SK-N-SH treated with all-trans-retinoic acid at 6 μM for 48 hours (cell line): ENCODE measurements around the gene TGFBRAP1.

Experiments used
- ATAC-seq: fragments of 200-7000 bp; cut with Tn5 transposase; 3 replicates; pipeline ENCODE4 v1.9.1; 2020; ENCODE audit warnings: mild to moderate bottlenecking, moderate library complexity
- ARNTL ChIP-seq: fragments of 450-650 bp; formaldehyde crosslinking; IDR thresholded peaks from 2 replicates; pipeline ENCODE4 v1.5.0; 2020; ENCODE audit warnings: low read depth, mild to moderate bottlenecking, moderate library complexity, borderline replicate concordance
- BACH2 ChIP-seq: fragments of 250-450 bp; sonication (Bioruptor Pico); IDR thresholded peaks from 2 replicates; pipeline ENCODE4 v1.9.0; 2021; ENCODE audit warnings: mild to moderate bottlenecking, borderline replicate concordance
- CSDC2 ChIP-seq: fragments of 250-450 bp; sonication (Bioruptor Pico); IDR thresholded peaks from 2 replicates; pipeline ENCODE4 v1.5.0; 2020; ENCODE audit warnings: mild to moderate bottlenecking, moderate library complexity
- ESRRG ChIP-seq: fragments of 250-450 bp; sonication (Bioruptor Pico); IDR thresholded peaks from 2 replicates; pipeline ENCODE4 v1.6.1; 2021; ENCODE audit warnings: mild to moderate bottlenecking
- ISL1 ChIP-seq: fragments of 250-450 bp; sonication (Bioruptor Pico); IDR thresholded peaks from 2 replicates; pipeline ENCODE4 v2.1.2; 2022; ENCODE audit warnings: mild to moderate bottlenecking, moderate library complexity
- OSR1 ChIP-seq: fragments of 250-450 bp; sonication (Bioruptor Pico); IDR thresholded peaks from 2 replicates; pipeline ENCODE4 v1.8.0; 2022; ENCODE audit warnings: moderate library complexity, mild to moderate bottlenecking, inconsistent platforms
- PPARA ChIP-seq: fragments of 250-450 bp; sonication (Bioruptor Pico); IDR thresholded peaks from 2 replicates; pipeline ENCODE4 v1.5.0; 2020; ENCODE audit warnings: mild to moderate bottlenecking, borderline replicate concordance
- RARB ChIP-seq: fragments of 250-450 bp; sonication (Bioruptor Pico); IDR thresholded peaks from 2 replicates; pipeline ENCODE4 v1.8.0; 2021; ENCODE audit warnings: mild to moderate bottlenecking, moderate library complexity
- SNAI2 ChIP-seq: fragments of 250-450 bp; sonication (Bioruptor Pico); IDR thresholded peaks from 2 replicates; pipeline ENCODE4 v1.5.0; 2020; ENCODE audit warnings: mild to moderate bottlenecking, moderate library complexity
- ZC3H10 ChIP-seq: fragments of 250-450 bp; sonication (Bioruptor Pico); IDR thresholded peaks from 2 replicates; pipeline ENCODE4 v1.5.1; 2021; ENCODE audit warnings: mild to moderate bottlenecking, moderate library complexity
- ZFP3 ChIP-seq: fragments of 250-450 bp; sonication (Bioruptor Pico); IDR thresholded peaks from 2 replicates; pipeline ENCODE4 v1.5.0; 2020; ENCODE audit warnings: mild to moderate bottlenecking, moderate library complexity
- ZFP30 ChIP-seq: fragments of 450-650 bp; formaldehyde crosslinking; IDR thresholded peaks from 2 replicates; pipeline ENCODE4 v1.5.0; 2022; ENCODE audit warnings: mild to moderate bottlenecking, moderate library complexity
- ZNF565 ChIP-seq: fragments of 450-650 bp; formaldehyde crosslinking; conservative IDR thresholded peaks from 2 replicates; pipeline ENCODE4 v1.5.0; 2020; ENCODE audit warnings: low read depth, mild to moderate bottlenecking, moderate library complexity
- ZNF70 ChIP-seq: fragments of 450-650 bp; formaldehyde crosslinking; IDR thresholded peaks from 2 replicates; pipeline ENCODE4 v1.5.0; 2020; ENCODE audit warnings: mild to moderate bottlenecking, moderate library complexity
- TF ChIP-seq, protein P1 (sequence below): fragments of 250-450 bp; sonication (Bioruptor Pico); IDR thresholded peaks from 2 replicates; pipeline ENCODE4 v1.5.1; 2021; ENCODE audit warnings: mild to moderate bottlenecking, moderate library complexity
- TF ChIP-seq, protein P2 (sequence below): fragments of 250-450 bp; sonication (Bioruptor Pico); IDR thresholded peaks from 2 replicates; pipeline ENCODE4 v1.5.0; 2020; ENCODE audit warnings: mild to moderate bottlenecking, moderate library complexity
- TF ChIP-seq, protein P3 (sequence below): fragments of 250-450 bp; sonication (Bioruptor Pico); IDR thresholded peaks from 2 replicates; pipeline ENCODE4 v1.8.0; 2020; ENCODE audit warnings: mild to moderate bottlenecking, moderate library complexity, borderline replicate concordance
- TF ChIP-seq, protein P4 (sequence below): fragments of 250-450 bp; sonication (Bioruptor Pico); IDR thresholded peaks from 2 replicates; pipeline ENCODE4 v1.8.0; 2021; ENCODE audit warnings: low read depth, mild to moderate bottlenecking, moderate library complexity, borderline replicate concordance

The TGFBRAP1 gene

DNA sequence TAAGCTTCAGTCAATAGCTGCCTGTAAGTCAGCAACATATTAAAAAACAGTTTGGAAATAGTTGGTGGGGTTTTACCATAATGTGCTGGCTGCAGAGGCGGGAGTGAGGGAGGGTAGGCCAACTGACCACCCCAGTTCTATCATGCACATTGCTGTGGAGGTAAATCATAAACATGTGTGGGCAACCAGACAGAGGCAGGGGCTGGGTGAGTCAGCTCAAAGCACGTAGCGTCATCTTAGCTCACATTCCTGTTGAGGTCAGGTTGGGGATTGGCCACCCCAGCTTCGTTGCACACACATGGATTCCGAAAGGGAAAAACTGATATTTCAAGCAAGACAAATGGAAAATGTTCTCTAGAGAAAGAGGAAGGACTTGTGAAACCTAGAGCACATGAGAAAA is 68.5 kb downstream of the TGFBRAP1 start:
- no peak for TF ChIP-seq BACH2 (CRISPR knock-in tag)
- TF ChIP-seq ZC3H10 (CRISPR knock-in tag) = no peak
- TF ChIP-seq ZNF565 (CRISPR knock-in tag) = no peak
- TF ChIP-seq, protein P1, sequence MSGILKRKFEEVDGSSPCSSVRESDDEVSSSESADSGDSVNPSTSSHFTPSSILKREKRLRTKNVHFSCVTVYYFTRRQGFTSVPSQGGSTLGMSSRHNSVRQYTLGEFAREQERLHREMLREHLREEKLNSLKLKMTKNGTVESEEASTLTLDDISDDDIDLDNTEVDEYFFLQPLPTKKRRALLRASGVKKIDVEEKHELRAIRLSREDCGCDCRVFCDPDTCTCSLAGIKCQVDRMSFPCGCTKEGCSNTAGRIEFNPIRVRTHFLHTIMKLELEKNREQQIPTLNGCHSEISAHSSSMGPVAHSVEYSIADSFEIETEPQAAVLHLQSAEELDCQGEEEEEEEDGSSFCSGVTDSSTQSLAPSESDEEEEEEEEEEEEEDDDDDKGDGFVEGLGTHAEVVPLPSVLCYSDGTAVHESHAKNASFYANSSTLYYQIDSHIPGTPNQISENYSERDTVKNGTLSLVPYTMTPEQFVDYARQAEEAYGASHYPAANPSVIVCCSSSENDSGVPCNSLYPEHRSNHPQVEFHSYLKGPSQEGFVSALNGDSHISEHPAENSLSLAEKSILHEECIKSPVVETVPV (CRISPR knock-in tag) = no peak
- TF ChIP-seq, protein P2, sequence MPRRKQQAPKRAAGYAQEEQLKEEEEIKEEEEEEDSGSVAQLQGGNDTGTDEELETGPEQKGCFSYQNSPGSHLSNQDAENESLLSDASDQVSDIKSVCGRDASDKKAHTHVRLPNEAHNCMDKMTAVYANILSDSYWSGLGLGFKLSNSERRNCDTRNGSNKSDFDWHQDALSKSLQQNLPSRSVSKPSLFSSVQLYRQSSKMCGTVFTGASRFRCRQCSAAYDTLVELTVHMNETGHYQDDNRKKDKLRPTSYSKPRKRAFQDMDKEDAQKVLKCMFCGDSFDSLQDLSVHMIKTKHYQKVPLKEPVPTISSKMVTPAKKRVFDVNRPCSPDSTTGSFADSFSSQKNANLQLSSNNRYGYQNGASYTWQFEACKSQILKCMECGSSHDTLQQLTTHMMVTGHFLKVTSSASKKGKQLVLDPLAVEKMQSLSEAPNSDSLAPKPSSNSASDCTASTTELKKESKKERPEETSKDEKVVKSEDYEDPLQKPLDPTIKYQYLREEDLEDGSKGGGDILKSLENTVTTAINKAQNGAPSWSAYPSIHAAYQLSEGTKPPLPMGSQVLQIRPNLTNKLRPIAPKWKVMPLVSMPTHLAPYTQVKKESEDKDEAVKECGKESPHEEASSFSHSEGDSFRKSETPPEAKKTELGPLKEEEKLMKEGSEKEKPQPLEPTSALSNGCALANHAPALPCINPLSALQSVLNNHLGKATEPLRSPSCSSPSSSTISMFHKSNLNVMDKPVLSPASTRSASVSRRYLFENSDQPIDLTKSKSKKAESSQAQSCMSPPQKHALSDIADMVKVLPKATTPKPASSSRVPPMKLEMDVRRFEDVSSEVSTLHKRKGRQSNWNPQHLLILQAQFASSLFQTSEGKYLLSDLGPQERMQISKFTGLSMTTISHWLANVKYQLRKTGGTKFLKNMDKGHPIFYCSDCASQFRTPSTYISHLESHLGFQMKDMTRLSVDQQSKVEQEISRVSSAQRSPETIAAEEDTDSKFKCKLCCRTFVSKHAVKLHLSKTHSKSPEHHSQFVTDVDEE (CRISPR knock-in tag) = no peak
- no peak for TF ChIP-seq ARNTL (CRISPR knock-in tag)
- TF ChIP-seq, protein P3, sequence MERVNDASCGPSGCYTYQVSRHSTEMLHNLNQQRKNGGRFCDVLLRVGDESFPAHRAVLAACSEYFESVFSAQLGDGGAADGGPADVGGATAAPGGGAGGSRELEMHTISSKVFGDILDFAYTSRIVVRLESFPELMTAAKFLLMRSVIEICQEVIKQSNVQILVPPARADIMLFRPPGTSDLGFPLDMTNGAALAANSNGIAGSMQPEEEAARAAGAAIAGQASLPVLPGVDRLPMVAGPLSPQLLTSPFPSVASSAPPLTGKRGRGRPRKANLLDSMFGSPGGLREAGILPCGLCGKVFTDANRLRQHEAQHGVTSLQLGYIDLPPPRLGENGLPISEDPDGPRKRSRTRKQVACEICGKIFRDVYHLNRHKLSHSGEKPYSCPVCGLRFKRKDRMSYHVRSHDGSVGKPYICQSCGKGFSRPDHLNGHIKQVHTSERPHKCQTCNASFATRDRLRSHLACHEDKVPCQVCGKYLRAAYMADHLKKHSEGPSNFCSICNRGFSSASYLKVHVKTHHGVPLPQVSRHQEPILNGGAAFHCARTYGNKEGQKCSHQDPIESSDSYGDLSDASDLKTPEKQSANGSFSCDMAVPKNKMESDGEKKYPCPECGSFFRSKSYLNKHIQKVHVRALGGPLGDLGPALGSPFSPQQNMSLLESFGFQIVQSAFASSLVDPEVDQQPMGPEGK (CRISPR knock-in tag) = no peak
- peak; percentile 98 for ATAC-seq

DNA sequence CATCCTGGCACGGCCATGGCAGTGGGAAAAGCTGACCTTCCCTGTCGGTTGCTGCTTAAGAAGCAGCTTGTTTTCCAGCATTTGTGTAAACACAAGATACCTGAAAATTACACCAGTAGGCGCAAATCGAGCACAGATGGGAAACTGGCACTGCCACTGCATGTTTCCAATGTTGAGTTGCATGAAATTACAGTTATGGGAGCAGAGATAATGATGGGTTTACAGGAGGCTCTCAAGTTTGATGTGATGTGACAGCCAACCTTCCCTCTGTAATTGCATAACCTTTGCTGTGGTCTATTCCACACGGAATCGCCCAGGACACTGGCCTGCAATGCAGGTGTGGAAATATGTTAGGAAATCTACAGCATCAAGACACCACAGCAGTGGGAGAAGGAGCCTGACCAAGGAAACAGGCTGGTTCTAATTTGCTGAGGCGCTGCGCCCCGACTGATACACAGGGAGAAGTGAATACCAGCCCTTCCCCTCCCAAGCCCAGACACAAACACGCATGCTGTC is 70.6 kb downstream of the TGFBRAP1 start:
- no peak for TF ChIP-seq BACH2 (CRISPR knock-in tag)
- no peak for TF ChIP-seq CSDC2 (CRISPR knock-in tag)
- TF ChIP-seq OSR1 = no peak
- TF ChIP-seq ZFP30 (CRISPR knock-in tag) = no peak
- TF ChIP-seq RARB (CRISPR knock-in tag) = no peak
- TF ChIP-seq ZNF565 (CRISPR knock-in tag) = no peak
- TF ChIP-seq, protein P4, sequence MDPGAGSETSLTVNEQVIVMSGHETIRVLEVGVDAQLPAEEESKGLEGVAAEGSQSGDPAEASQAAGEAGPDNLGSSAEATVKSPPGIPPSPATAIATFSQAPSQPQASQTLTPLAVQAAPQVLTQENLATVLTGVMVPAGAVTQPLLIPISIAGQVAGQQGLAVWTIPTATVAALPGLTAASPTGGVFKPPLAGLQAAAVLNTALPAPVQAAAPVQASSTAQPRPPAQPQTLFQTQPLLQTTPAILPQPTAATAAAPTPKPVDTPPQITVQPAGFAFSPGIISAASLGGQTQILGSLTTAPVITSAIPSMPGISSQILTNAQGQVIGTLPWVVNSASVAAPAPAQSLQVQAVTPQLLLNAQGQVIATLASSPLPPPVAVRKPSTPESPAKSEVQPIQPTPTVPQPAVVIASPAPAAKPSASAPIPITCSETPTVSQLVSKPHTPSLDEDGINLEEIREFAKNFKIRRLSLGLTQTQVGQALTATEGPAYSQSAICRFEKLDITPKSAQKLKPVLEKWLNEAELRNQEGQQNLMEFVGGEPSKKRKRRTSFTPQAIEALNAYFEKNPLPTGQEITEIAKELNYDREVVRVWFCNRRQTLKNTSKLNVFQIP (CRISPR knock-in tag) = no peak
- TF ChIP-seq ZFP3 (CRISPR knock-in tag) = no peak
- no peak for TF ChIP-seq SNAI2 (CRISPR knock-in tag)
- TF ChIP-seq, protein P1 (CRISPR knock-in tag) = no peak
- TF ChIP-seq, protein P2 (CRISPR knock-in tag) = no peak
- TF ChIP-seq ISL1 (CRISPR knock-in tag) = no peak
- TF ChIP-seq ZNF70 (CRISPR knock-in tag) = no peak
- TF ChIP-seq ZC3H10 (CRISPR knock-in tag) = no peak
- no peak for TF ChIP-seq PPARA (CRISPR knock-in tag)
- no peak for TF ChIP-seq ESRRG (CRISPR knock-in tag)
- no peak for ATAC-seq
